ENCODE measurements around the gene TRMT2A.

TRMT2A gene

DNA sequence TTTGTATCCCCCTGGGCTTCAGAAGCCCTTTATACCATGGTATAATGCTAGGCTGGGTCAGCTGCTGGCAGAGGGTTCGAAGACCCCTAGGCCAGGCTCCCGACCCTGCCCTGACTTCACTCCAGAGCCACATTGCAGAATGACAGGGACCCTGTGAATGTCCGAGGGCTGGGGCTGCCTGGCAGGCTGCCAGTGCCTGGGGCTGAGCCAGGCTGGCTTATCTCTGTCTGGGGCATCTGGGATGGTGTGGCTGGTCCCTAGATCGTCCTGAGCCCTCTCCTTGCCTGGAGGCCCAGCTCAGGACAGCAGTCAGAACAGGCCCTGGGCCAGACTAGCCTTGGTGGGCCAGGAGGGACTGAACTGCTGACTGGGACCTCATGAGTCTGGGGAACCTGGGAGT lies 18.2 kb upstream of the TRMT2A start:
- TF ChIP-seq, protein P1, sequence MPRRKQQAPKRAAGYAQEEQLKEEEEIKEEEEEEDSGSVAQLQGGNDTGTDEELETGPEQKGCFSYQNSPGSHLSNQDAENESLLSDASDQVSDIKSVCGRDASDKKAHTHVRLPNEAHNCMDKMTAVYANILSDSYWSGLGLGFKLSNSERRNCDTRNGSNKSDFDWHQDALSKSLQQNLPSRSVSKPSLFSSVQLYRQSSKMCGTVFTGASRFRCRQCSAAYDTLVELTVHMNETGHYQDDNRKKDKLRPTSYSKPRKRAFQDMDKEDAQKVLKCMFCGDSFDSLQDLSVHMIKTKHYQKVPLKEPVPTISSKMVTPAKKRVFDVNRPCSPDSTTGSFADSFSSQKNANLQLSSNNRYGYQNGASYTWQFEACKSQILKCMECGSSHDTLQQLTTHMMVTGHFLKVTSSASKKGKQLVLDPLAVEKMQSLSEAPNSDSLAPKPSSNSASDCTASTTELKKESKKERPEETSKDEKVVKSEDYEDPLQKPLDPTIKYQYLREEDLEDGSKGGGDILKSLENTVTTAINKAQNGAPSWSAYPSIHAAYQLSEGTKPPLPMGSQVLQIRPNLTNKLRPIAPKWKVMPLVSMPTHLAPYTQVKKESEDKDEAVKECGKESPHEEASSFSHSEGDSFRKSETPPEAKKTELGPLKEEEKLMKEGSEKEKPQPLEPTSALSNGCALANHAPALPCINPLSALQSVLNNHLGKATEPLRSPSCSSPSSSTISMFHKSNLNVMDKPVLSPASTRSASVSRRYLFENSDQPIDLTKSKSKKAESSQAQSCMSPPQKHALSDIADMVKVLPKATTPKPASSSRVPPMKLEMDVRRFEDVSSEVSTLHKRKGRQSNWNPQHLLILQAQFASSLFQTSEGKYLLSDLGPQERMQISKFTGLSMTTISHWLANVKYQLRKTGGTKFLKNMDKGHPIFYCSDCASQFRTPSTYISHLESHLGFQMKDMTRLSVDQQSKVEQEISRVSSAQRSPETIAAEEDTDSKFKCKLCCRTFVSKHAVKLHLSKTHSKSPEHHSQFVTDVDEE (CRISPR knock-in tag; IDR thresholded peaks at IDR 0.05), result no peak
- TF ChIP-seq PPARA (CRISPR knock-in tag; IDR thresholded peaks at IDR 0.05; ENCODE audit: borderline replicate concordance) (no peak), ARNTL (CRISPR knock-in tag; IDR thresholded peaks at IDR 0.05; ENCODE audit: borderline replicate concordance, low read depth) (no peak), ZNF8 (CRISPR knock-in tag; IDR thresholded peaks at IDR 0.05) (no peak), ZFP30 (CRISPR knock-in tag; IDR thresholded peaks at IDR 0.05) (no peak), GLIS3 (CRISPR knock-in tag; IDR thresholded peaks at IDR 0.05) (no peak), ZNF565 (CRISPR knock-in tag; conservative IDR thresholded peaks at IDR 0.05; ENCODE audit: low read depth) (no peak), ZFP3 (CRISPR knock-in tag; IDR thresholded peaks at IDR 0.05) (no peak), ZNF70 (CRISPR knock-in tag; IDR thresholded peaks at IDR 0.05) (no peak), BACH2 (CRISPR knock-in tag; IDR thresholded peaks at IDR 0.05; ENCODE audit: borderline replicate concordance) (no peak), TCF4 (CRISPR knock-in tag; IDR thresholded peaks at IDR 0.05; ENCODE audit: borderline replicate concordance) (no peak; the same call in 1 of the 2 replicates), OSR1 (CRISPR knock-in tag; IDR thresholded peaks at IDR 0.05) (no peak)
- TF ChIP-seq, protein P2, sequence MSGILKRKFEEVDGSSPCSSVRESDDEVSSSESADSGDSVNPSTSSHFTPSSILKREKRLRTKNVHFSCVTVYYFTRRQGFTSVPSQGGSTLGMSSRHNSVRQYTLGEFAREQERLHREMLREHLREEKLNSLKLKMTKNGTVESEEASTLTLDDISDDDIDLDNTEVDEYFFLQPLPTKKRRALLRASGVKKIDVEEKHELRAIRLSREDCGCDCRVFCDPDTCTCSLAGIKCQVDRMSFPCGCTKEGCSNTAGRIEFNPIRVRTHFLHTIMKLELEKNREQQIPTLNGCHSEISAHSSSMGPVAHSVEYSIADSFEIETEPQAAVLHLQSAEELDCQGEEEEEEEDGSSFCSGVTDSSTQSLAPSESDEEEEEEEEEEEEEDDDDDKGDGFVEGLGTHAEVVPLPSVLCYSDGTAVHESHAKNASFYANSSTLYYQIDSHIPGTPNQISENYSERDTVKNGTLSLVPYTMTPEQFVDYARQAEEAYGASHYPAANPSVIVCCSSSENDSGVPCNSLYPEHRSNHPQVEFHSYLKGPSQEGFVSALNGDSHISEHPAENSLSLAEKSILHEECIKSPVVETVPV (CRISPR knock-in tag; IDR thresholded peaks at IDR 0.05), result no peak
- TF ChIP-seq, protein P3, sequence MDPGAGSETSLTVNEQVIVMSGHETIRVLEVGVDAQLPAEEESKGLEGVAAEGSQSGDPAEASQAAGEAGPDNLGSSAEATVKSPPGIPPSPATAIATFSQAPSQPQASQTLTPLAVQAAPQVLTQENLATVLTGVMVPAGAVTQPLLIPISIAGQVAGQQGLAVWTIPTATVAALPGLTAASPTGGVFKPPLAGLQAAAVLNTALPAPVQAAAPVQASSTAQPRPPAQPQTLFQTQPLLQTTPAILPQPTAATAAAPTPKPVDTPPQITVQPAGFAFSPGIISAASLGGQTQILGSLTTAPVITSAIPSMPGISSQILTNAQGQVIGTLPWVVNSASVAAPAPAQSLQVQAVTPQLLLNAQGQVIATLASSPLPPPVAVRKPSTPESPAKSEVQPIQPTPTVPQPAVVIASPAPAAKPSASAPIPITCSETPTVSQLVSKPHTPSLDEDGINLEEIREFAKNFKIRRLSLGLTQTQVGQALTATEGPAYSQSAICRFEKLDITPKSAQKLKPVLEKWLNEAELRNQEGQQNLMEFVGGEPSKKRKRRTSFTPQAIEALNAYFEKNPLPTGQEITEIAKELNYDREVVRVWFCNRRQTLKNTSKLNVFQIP (CRISPR knock-in tag; IDR thresholded peaks at IDR 0.05; ENCODE audit: borderline replicate concordance, low read depth), result no peak
- no peak for ATAC-seq

DNA sequence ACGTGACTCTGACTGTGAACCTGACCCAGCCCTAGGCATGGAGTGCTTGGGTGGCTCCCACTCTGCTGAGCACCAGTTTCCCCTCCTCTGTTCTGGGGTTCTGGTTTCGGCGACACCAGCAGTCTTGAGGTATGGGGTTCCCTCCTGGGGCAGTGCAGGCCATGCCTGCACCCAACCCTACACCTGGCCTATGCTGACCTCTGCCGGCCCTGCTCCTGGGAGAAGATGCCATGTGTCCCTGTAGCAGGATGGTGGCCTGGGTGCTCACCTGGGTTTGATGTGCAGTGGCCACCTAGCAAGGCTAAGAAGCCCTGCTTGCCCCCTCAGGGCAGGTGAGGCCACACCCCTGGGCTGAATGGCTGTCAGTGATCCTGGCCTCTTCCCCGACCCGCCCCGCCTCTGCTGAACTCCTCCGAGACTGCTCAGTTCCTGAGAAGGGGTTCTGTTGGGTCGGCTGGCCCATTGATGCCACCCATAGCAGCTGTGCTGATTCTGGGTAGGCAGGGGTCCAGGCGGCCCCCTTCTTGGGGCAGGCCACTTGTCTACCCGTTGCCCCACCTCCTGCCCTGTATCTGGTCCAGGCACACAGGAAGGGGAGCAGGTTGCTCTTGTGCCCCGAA lies 17.0 kb upstream of the TRMT2A start:
- TF ChIP-seq, protein P4, sequence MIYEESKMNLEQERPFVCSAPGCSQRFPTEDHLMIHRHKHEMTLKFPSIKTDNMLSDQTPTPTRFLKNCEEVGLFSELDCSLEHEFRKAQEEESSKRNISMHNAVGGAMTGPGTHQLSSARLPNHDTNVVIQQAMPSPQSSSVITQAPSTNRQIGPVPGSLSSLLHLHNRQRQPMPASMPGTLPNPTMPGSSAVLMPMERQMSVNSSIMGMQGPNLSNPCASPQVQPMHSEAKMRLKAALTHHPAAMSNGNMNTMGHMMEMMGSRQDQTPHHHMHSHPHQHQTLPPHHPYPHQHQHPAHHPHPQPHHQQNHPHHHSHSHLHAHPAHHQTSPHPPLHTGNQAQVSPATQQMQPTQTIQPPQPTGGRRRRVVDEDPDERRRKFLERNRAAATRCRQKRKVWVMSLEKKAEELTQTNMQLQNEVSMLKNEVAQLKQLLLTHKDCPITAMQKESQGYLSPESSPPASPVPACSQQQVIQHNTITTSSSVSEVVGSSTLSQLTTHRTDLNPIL (CRISPR knock-in tag; IDR thresholded peaks at IDR 0.05; ENCODE audit: low read depth), result no peak
- TF ChIP-seq ESRRG (CRISPR knock-in tag; IDR thresholded peaks at IDR 0.05), result no peak
- ATAC-seq, result no peak

DNA sequence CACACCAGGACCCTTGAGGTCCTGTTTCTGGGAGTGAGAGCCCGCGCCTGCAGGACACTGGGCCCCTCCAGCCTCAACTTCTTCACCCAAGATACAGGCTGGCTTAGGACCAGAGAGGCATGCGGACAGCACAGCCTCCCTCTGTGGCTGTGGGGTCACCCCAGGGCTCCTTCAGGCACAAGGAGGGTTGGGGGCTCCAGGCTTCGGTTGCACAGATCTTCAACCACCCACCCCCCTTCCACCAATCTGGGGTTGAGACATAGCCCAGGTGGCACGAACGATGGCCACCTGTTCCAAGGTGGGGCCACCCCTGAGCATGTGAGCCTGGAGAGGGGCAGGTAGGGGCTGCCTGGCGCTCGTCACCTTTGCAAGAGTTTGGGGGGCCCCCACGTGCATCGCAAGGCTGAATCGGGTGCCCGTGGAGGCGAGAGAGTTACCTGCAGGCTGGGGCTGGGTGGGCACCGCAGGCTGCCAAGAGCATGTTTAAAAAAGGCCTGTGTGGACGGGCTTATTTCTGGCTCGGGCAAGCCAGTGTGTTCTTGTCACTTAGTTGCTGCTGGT lies 15.7 kb upstream of the TRMT2A start:
- no peak for TF ChIP-seq ESRRG (CRISPR knock-in tag; IDR thresholded peaks at IDR 0.05)
- TF ChIP-seq ARNTL (CRISPR knock-in tag; IDR thresholded peaks at IDR 0.05; ENCODE audit: borderline replicate concordance, low read depth), result no peak
- TF ChIP-seq RARB (CRISPR knock-in tag; IDR thresholded peaks at IDR 0.05), result no peak
- TF ChIP-seq BACH2 (CRISPR knock-in tag; IDR thresholded peaks at IDR 0.05; ENCODE audit: borderline replicate concordance), result no peak
- no peak for TF ChIP-seq ZFP3 (CRISPR knock-in tag; IDR thresholded peaks at IDR 0.05)
- no peak for TF ChIP-seq CSDC2 (CRISPR knock-in tag; IDR thresholded peaks at IDR 0.05)
- TF ChIP-seq TOX (CRISPR knock-in tag; IDR thresholded peaks at IDR 0.05; ENCODE audit: borderline replicate concordance), result no peak
- no peak for TF ChIP-seq TCF4 (CRISPR knock-in tag; IDR thresholded peaks at IDR 0.05; ENCODE audit: borderline replicate concordance)
- TF ChIP-seq ISL1 (CRISPR knock-in tag; IDR thresholded peaks at IDR 0.05), result no peak
- TF ChIP-seq ZNF565 (CRISPR knock-in tag; conservative IDR thresholded peaks at IDR 0.05; ENCODE audit: low read depth), result no peak
- TF ChIP-seq, protein P2 (CRISPR knock-in tag; IDR thresholded peaks at IDR 0.05), result no peak
- no peak for TF ChIP-seq ZFP30 (CRISPR knock-in tag; IDR thresholded peaks at IDR 0.05)
- no peak for TF ChIP-seq PPARA (CRISPR knock-in tag; IDR thresholded peaks at IDR 0.05; ENCODE audit: borderline replicate concordance)
- TF ChIP-seq, protein P3 (CRISPR knock-in tag; IDR thresholded peaks at IDR 0.05; ENCODE audit: borderline replicate concordance, low read depth), result no peak
- no peak for TF ChIP-seq ZNF8 (CRISPR knock-in tag; IDR thresholded peaks at IDR 0.05)
- ATAC-seq, result no peak
